Measurements from ENCODE around the gene UPF2.

UPF2 gene

GRCh38 chr10:12027539-12027938 is 15.1 kb downstream of the UPF2 start:
- ChIA-PET CTCF (interaction anchor here (2.6 kb wide), 1 partner anchor 41 kb away, joined by 12 read pairs; no protein-coding TSS in a partner anchor), POLR2A (no interaction called here)
- TF ChIP-seq CTCF (IDR thresholded peaks at IDR 0.05; ENCODE audit: insufficient read depth, low read length, missing control alignments), result no peak
- H3K4me3 ChIP-seq (ENCODE audit: low read depth, low read length), result no peak overlapping the region
- no peak for DNase-seq (ENCODE audit: low read depth, low spot score)

DNA sequence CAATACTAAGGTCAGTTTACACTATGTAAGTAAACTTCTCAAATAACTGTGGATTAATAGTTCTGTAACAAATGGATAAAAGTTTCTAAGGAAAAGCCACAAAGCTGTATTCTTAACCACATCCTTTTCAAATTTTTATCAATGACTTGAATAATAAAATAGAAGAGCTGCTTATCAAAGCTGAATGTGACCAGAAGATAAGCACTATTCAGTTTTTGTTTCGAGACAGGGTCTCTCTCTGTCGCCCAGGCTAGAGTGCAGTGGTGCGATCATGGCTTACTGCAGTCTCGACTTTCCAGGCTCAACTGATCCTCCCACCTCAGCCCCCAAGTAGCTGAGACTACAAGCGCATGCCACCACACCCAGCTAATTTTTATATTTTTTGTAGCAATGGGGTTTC is 17.0 kb downstream of the UPF2 start:
- ChIA-PET CTCF (interaction anchor here (1.7 to 2.6 kb wide), 2 partner anchors 9 to 39 kb away, joined by 12 read pairs; no protein-coding TSS in a partner anchor), POLR2A (no interaction called here)
- no peak for TF ChIP-seq CTCF (IDR thresholded peaks at IDR 0.05; ENCODE audit: insufficient read depth, low read length, missing control alignments)
- no peak overlapping the region for H3K4me3 ChIP-seq (ENCODE audit: low read depth, low read length)
- no peak for DNase-seq (ENCODE audit: low read depth, low spot score)

DNA sequence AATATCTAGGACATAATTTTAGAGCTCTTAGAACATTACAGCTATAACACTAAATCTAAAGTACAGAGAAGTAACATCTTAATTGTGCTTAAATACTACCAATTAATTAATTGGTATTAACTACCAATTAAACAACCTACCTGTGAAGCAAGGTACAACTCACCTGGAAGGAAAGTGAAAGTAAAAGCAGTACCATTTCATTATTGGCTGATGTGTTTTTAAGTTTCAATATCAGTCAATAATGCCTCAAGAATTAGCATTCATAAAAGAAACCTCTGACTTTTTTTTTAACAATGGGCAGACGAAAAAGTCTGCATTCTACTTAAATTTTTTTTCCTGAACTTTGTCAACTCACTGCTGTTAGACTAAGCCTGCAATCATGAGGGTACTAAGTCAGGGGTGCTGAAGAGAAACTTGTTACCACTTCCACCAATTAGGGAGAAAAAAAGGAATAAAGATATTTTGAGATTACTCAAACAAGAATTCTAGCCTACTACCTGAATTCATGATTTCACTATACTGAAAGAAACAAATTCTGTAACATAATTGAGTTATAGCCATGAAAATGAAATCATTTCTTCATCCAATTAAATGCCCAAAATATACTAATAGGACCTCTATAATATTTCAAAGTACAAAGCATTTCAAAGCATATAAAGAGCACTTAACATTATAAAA is 19.9 kb downstream of the UPF2 start:
- POLR2A ChIA-PET, result no interaction called here
- no peak overlapping the region for H3K4me3 ChIP-seq (ENCODE audit: low read depth, low read length)
- CTCF ChIA-PET, result interaction anchor here (1.0 kb wide), 1 partner anchor 36 kb away, joined by 6 read pairs; no protein-coding TSS in a partner anchor
- TF ChIP-seq CTCF (IDR thresholded peaks at IDR 0.05; ENCODE audit: insufficient read depth, low read length, missing control alignments), result no peak
- no peak for DNase-seq (ENCODE audit: low read depth, low spot score)

DNA sequence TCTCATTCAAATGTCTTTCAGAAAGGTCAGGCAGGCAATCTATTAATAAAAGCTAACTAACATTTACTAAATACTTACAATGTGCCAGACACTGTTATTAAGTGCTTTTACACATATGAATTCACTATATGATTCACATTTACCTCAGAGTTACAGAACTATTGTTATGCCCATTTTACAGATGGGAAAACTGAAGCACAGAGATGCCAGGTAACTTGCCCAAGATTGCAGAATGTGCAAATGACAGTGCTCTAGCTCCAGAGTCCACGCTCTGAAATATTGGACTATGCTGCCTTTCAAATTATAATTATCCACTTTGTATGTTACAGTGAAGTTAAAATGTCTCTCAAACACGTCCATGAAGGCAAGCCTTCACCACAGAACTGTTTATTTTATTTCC is 22.0 kb downstream of the UPF2 start:
- POLR2A ChIA-PET, result no interaction called here
- CTCF ChIA-PET, result interaction anchor here (0.8 kb wide), 1 partner anchor 13 kb away, joined by 3 read pairs; no protein-coding TSS in a partner anchor
- no peak overlapping the region for H3K4me3 ChIP-seq (ENCODE audit: low read depth, low read length)
- no peak for TF ChIP-seq CTCF (IDR thresholded peaks at IDR 0.05; ENCODE audit: insufficient read depth, low read length, missing control alignments)
- DNase-seq (ENCODE audit: low read depth, low spot score), result no peak

DNA sequence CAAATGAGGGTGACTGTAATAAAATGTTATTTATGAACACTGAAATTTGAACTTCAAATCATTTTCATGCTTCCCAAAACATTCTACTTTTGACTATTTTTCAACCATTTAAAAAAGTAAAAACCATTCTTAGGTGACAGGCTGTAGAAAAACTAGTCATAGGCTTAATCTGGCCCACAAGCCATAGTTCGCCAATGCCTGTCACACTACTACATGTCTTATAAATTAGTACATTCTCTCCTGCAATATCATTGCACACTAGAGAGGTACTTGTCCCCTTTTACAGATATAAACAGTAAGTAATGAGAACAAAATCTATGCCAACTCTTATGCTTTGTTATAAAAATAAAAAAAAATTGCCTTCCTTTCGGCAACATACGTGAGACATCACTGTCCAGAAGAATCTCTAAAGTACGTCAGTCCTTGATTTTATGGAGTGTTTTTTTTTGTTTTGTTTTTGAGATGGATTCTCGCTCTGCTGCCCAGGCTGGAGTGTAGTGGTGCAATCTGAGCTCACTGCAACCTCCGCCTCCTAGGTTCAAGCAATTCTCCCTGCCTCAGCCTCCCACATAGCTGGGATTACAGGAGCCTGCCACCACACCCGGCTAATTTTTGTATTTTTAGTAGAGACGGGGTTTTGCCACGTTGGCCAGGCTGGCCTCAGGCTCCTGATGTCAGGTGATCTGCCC is 23.2 kb downstream of the UPF2 start:
- no peak overlapping the region for H3K4me3 ChIP-seq (ENCODE audit: low read depth, low read length)
- no peak for DNase-seq (ENCODE audit: low read depth, low spot score)
- ChIA-PET POLR2A (no interaction called here), CTCF (interaction anchor here (0.7 kb wide), 1 partner anchor 33 kb away, joined by 3 read pairs; no protein-coding TSS in a partner anchor)
- TF ChIP-seq CTCF (IDR thresholded peaks at IDR 0.05; ENCODE audit: insufficient read depth, low read length, missing control alignments), result no peak
